Loucy (cell line): ENCODE measurements around the gene HBQ1.

Experiments
- CTCF ChIP-seq: fragments of 200-600 bp; sonication (generic); conservative IDR thresholded peaks from 2 replicates; pipeline ENCODE4 v1.5.1; 2014; ENCODE audit warnings: mild to moderate bottlenecking, antibody characterized with exemption, low read length
- EZH2phosphoT487 ChIP-seq: fragments of 200-600 bp; IDR thresholded peaks from 2 replicates; pipeline ENCODE4 v1.6.1; 2018; ENCODE audit warnings: antibody characterized with exemption, mild to moderate bottlenecking, moderate library complexity, borderline replicate concordance

- no peak for TF ChIP-seq CTCF
- TF ChIP-seq EZH2phosphoT487, result no peak
Observed at GRCh38 chr16:175011-175949, 5.0 kb upstream of the HBQ1 start.
